Measurements from ENCODE around the gene DPEP3. TPM values are rescaled to one million over a fixed set of nuclear protein-coding genes. Genes with fewer than 3 reads are reported as not detected.
A peak's percentile ranks its signal among the peaks of the same experiment; 100 is the strongest.

DPEP3 gene
- total RNA-seq, 1 experiment from 2014 or later, result not detected

DNA sequence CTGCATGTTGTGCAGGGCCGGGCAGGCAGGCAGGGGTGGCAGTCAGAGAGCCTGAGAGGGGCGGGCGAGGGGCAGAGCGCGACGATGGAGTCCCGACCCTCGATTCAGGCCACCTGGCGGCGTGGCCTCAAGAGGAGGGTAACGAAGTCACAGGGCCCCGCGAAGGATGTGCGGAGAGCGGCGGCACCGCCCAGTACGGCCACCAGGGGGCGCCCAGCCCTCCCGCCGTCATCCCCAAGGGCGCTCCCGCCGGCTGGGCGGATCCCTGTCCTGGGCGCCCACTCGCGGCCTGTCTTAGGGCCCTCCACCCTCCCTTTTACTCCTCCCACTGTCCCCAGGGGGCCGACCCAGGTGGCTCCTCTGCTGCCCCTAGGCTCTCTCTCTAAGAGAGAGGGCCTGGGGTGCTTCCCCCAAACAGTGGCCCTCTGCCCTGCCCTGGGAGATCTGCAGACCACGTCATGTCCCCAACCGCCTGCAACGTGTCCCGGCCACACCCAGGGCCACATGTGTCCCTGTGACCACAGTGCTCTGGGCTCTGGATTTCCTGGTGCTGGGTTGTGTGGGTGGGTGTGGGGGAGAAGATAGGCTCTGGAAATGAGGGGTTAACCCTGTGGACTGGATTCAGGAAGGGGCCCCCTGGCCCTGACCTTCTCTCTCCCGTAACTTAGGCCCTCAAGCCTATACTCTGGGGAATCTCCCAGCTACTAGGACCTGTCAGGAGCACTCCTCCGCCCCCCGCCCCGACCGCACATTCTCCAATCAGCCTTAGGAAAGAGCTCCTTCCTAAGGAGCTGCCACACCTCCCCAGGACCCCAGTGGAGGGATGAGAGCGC, 13.1 kb upstream of the DPEP3 start:
- H3K4me1 ChIP-seq (ENCODE audit: insufficient read depth, low read length), result peaks cover 4% of the 10 kb centered on the region; the same call in 1 of the 2 replicates
- no peaks in the 10 kb centered on the region for H3K27me3 ChIP-seq (ENCODE audit: low read length)
- no peaks in the 10 kb centered on the region for H3K36me3 ChIP-seq (ENCODE audit: low read depth, low read length)
- ChIA-PET POLR2A (ENCODE audit: unreplicated experiment) (no interaction called here), CTCF (interaction anchor here (0.6 kb wide), 1 partner anchor 38 kb away, joined by 3 read pairs; no protein-coding TSS in a partner anchor)
- H4K20me1 ChIP-seq (ENCODE audit: low read length), result no peaks in the 10 kb centered on the region
- no peaks in the 10 kb centered on the region for H3K9me2 ChIP-seq (replicated peaks; ENCODE audit: low read length)
- TF ChIP-seq EZH2phosphoT487 (IDR thresholded peaks at IDR 0.05; ENCODE audit: borderline replicate concordance, low read length) (no peak), CTCF (conservative IDR thresholded peaks at IDR 0.05; ENCODE audit: low read depth, low read length) (peak; percentile 79), EZH2 (IDR thresholded peaks at IDR 0.05; ENCODE audit: low read length, unreplicated experiment) (no peak)
- BruUV-seq (replicated peaks), result no TSS peak
- H3K9me3 ChIP-seq (ENCODE audit: low read length), result no peaks in the 10 kb centered on the region
- no peaks in the 10 kb centered on the region for H3K79me2 ChIP-seq (ENCODE audit: low read length)
- peak; percentile 66 for DNase-seq
- H3F3A ChIP-seq (ENCODE audit: low read length, unreplicated experiment), result no peaks in the 10 kb centered on the region
- intact Hi-C loops (cut with micrococcal nuclease), result loop anchor here (1.0 kb wide), 1 partner anchor 47 kb away; no protein-coding TSS in a partner anchor
- ATAC-seq, result peak; percentile 96
- no peak overlapping the region for H3K27ac ChIP-seq (ENCODE audit: low read length)
- H3K9ac ChIP-seq (ENCODE audit: low read length), result no peak overlapping the region
- peak overlapping the region; percentile 66; the same call in 1 of the 2 replicates for H3K4me2 ChIP-seq (ENCODE audit: low read length)
- H3K4me3 ChIP-seq (ENCODE audit: low read length), result no peak overlapping the region
- H2AFZ ChIP-seq (ENCODE audit: low read length), result peak overlapping the region; percentile 86

- H2AFZ ChIP-seq (ENCODE audit: low read length), result 0 out of 2 replicates have a peak overlapping the region, but pooled peaks have one; percentile 45
- H3K4me2 ChIP-seq (ENCODE audit: low read length), result no peak overlapping the region
- POLR2A ChIA-PET (ENCODE audit: unreplicated experiment), result no interaction called here
- TF ChIP-seq CTCF (conservative IDR thresholded peaks at IDR 0.05; ENCODE audit: low read depth, low read length), result no peak
- no peak for TF ChIP-seq EZH2 (IDR thresholded peaks at IDR 0.05; ENCODE audit: low read length, unreplicated experiment)
- TF ChIP-seq EZH2phosphoT487 (IDR thresholded peaks at IDR 0.05; ENCODE audit: borderline replicate concordance, low read length), result no peak
- peaks cover 4% of the 10 kb centered on the region; the same call in 1 of the 2 replicates for H3K4me1 ChIP-seq (ENCODE audit: insufficient read depth, low read length)
- no peaks in the 10 kb centered on the region for H3K9me2 ChIP-seq (replicated peaks; ENCODE audit: low read length)
- H3F3A ChIP-seq (ENCODE audit: low read length, unreplicated experiment), result no peaks in the 10 kb centered on the region
- H3K4me3 ChIP-seq (ENCODE audit: low read length), result no peak overlapping the region
- H3K9ac ChIP-seq (ENCODE audit: low read length), result no peak overlapping the region
- intact Hi-C loops (cut with micrococcal nuclease), result loop anchor here (1.0 kb wide), 1 partner anchor 48 kb away; no protein-coding TSS in a partner anchor
- no peaks in the 10 kb centered on the region for H3K9me3 ChIP-seq (ENCODE audit: low read length)
- no peaks in the 10 kb centered on the region for H3K79me2 ChIP-seq (ENCODE audit: low read length)
- H3K36me3 ChIP-seq (ENCODE audit: low read depth, low read length), result no peaks in the 10 kb centered on the region
- no peak for DNase-seq
- no peaks in the 10 kb centered on the region for H4K20me1 ChIP-seq (ENCODE audit: low read length)
- CTCF ChIA-PET, result no interaction called here
- no peak; the same call in 1 of the 2 replicates for ATAC-seq
- no peaks in the 10 kb centered on the region for H3K27me3 ChIP-seq (ENCODE audit: low read length)
- no peak overlapping the region for H3K27ac ChIP-seq (ENCODE audit: low read length)
- BruUV-seq (replicated peaks), result no TSS peak
Observed at GRCh38 chr16:67992661-67993206, 12.4 kb upstream of the DPEP3 start.
